ENCODE measurements around the gene ENDOG.

Gene ENDOG

DNA sequence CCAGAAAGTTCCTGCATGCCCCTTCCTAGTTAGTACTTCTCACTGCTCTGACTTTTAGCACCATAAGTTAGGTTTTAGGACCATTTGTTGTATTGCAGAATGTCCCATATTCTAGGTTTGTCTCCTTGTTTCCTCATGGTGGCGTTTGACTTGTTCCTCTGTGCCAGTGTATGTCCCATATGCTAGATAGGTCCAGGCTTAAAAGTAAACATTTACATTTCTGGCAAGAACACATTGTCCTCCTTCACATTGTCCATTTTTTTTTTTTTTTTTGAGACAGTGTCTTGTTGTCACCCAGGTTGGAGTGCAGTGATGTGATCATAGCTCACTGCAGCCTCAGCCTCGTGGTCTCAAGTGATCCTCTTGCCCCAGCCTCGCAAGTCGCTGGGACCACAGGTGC, 15.8 kb upstream of the ENDOG start:
- DNase-seq = no peak

DNA sequence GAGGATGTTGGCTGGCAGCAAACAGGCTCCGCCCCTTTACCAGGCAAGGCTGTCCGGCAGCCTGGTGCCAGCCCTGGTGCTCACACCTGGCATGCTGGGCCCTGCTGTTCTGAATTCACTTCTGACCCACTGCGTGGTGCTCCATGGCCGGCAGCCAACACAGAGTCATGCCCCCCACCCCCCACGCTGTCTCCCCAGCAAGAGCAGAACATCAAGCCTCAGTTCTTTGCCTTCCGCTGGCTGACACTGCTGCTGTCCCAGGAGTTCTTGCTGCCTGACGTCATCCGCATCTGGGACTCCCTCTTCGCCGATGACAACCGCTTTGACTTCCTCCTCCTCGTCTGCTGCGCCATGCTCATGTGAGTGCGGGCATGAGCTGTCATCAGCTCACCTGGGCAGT, 12.6 kb upstream of the ENDOG start:
- DNase-seq = no peak

DNA sequence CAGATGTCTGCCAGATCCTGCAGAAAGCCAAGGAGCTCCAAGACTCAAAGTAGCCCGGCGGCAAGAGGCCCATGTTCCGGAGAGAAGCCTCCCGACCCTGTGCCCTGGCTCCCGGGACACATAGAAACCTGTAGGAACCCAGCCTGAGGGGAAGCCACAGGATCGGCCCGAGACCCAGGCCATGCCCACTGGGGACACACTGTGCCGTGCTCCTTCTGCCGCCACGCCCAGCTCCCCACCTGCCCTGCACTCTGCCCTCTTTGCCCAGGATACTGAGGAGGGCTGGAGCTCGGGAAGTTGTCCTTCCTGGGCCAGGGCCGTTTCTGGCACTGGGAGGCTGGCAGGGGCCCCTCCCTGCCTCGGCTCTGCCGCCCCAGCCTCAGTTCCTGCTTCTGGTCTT, 10.5 kb upstream of the ENDOG start:
- no peak for DNase-seq

DNA sequence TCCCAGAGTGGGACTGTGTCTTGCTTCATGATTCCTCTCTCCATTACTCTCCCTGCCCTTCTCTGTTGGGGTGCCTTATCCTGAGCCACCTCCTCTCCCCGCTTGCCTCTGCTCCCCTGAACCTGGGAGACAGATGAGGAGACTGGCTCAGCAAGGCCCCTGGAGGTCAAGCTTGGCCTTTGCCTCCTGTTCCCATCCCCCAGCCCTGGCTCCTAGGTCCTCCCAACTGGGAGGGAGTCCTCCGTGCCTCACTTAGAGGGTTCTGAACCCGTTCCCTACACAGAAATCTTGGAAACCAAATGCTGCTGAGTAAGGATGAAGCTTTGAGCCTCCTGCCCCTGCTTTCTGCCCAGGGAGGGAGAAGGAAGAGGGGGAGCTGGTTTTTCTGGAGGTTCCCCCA, 9.8 kb upstream of the ENDOG start:
- no peak for DNase-seq

DNA sequence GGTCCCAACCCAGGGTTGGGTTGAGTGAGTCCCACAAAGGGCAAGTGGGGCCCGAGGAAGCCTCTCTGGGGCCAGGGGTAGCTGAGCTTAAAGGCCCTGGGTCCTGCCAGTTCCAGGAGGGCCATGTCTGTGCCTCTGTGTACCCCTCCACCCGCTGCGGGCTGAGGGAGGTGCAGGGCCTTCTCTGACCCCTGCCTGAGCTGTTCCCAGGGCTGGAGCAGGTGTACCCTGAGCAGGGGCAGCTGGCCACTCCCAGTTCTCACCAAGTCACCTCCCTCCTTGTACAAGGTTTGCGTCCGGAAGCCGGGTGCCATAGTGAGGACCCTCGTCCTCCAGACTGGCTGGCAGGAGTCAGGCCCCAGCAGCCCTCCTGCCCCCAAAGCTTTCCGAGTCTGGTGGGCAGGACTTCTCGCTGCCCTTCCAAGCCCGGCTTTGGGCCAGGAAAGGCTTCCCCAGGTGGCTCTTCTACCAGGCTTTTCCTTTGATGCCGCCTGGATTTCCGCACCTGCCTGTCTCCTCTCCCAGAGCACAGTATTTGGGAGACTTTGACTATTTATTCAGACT, 9.2 kb upstream of the ENDOG start:
- no peak for DNase-seq

DNA sequence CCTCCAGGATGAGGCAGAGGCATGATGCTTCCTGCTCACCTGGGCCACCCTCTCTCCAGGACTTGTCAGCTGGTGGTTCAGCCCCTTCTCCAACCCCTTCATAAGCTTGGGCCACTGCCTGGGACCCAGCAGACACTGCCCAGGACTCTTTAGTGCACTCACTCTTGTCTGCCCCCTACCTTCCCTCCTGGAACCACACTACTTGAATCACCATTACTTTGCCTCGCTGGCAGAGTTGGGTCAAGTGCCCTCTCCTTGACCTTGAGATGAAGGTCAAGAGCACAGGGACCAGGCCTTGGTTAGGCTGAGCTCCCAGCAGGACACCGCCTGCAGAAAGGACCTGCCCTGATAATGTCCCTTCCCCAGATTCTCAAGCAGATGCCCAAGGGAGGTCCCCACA, 8.5 kb upstream of the ENDOG start:
- no peak for DNase-seq

DNA sequence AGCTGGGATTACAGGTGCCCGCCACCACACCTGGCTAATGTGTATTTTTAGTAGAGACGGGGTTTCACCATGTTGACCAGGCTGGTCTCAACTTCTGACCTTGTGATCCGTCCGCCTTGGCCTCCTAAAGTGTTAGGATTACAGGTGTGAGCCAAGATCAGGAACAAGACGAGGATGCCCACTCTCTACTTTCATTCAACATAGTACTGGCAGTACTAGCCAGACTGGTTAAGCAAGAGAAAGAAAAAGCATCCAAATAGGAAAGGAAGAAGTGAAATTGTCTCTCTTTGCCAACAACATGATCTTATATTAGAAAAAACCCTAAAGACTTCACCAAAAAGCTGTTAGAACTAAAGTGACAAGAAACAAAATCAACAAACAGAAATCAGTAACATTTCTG, 7.4 kb upstream of the ENDOG start:
- no peak for DNase-seq

DNA sequence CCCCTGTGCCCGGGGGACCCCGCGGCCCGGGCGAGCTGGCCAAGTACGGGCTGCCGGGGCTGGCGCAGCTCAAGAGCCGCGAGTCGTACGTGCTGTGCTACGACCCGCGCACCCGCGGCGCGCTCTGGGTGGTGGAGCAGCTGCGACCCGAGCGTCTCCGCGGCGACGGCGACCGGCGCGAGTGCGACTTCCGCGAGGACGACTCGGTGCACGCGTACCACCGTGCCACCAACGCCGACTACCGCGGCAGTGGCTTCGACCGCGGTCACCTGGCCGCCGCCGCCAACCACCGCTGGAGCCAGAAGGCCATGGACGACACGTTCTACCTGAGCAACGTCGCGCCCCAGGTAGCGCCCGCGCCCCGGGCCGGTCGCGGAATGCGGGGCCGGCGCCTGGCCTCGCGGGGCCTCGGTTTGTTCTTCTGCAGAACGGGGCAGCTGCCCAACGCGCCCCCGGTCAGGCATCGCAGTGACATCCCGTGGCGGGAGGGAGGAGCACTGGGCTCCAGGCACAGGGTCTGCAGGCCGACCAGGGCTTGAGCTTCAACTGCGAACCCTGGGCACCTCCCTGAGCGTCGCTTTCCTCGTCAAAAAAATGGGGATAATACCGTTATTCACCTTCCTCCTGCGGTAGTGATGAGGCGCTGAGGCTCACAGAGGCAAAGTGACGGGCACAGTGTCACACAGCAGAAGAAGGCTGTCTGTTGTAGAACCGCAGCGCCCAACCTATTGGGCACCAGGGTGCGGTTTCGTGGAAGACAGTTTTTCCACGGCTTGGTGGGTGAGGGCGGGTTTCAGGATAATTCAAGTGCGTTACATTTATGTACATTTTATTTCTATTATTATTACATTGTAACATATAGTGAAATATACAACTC, 777 bp downstream of the ENDOG start:
- peak; percentile 51 to 59 for DNase-seq

DNA sequence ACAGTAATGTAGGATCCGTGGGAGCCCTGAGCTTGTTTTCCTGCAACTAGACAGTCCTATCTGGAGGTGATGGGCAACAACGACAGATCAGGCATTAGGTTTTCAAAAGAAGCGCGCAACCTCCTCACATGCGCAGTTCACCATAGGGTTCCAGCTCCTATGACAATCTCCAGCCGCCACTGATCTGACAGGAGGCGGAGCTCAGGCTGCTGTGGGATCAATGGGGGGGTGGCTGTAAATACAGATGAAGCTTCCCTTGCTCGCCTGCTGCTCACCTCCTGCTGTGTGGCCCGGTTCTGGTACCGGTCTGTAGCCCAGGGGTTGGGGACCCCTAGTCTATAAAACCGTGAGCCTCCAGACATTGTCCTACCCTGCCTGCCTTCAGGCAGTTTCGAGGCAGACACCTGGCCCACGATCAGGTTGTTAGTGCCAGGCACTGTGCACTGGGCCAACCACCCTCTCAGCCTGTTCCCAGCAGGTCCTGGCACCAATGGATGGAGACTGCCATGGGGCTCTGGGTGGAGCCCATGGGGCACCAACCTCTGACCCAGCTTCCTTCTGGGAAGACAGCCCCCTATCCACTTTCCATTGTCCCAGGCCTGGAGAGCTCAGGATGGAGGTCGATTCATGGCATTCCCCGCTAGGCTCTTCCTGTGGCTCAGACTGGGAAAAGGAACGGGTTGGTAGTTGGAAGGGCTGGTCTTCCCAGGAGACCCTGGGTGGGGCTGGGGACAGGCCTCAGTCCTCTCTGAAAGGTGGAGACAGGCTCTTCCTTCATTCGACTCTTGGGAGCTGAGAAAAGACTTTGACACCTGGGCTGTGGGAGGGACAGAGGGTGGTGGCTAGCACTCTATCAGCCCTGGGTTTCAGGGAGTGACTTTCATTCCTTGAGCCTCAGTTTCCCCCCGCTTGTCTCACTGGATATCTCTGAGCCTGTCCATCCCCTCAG, 1.7 kb downstream of the ENDOG start:
- peak in 1 of 2 experiments; percentile 20 for DNase-seq

DNA sequence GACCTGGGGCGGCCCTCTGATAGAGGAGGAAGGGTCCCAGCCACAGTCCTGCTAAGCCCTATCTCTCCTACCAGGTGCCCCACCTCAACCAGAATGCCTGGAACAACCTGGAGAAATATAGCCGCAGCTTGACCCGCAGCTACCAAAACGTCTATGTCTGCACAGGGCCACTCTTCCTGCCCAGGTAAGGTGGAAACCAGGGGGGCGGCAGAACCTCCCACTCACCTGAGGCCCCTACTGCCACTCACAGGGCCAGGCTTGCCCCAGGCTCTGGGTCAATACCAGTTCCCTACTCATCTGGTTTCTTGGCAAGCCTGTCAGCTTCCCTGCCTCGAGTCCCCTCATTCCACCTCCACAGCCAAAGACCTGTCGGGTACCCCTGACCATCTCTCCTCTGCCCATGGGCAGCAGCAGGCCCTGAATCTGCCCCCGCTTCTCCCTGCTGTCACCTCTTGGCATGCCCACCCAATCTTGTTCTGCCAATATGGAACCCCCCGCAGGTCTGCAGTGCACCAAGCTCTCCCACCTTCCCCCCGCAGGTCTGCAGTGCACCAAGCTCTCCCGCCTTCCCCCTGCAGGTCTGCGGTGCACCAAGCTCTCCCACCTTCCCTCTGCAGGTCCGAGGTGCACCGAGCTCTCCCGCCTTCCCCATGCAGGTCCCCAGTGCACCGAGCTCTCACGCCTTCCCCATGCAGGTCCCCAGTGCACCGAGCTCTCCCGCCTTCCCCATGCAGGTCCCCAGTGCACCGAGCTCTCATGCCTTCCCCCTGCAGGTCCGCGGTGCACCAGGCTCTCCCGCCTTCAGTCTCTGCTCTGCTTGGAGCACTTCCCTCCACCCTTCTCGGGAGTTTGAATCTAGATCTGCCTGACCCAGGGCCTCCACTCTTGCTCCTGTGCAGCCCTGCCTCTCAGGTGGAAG, 2.6 kb downstream of the ENDOG start:
- no peak for DNase-seq

DNA sequence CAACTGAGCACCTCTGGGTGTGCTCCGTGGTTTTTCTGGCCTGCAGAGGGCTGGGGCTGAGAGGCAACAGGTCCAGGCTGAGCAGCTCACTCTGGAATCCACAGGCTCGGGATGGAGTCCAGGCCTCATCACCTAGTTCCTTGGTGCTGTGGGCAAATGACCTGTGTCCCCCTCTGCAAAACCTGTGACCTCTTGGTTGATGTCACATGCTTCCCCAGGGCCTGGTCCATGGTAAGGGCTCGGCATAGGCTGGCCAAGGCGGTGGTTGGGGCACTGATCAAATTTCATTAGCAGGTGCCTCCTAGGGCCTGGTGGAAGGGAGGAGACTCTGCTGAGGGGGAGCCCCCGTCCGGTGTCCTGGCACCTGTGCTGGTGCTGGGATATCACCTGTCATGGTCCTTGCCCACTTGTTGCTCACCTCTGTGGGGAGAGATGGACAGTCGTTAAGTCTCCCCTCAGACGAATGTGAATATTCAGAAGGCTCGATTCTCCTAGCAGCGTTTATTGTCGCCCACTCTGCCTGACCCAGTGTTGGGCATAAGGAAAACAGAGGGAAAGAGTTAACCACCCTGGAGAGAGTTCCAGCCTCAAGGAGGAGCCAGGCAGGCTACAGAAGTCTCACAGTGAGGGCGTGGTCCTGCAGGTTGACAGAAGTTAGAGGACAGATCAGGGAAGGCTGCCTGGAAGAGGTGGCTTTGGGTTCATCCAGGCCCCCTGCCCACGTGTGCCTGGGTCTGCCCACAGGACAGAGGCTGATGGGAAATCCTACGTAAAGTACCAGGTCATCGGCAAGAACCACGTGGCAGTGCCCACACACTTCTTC, 3.5 kb downstream of the ENDOG start:
- DNase-seq = no peak

DNA sequence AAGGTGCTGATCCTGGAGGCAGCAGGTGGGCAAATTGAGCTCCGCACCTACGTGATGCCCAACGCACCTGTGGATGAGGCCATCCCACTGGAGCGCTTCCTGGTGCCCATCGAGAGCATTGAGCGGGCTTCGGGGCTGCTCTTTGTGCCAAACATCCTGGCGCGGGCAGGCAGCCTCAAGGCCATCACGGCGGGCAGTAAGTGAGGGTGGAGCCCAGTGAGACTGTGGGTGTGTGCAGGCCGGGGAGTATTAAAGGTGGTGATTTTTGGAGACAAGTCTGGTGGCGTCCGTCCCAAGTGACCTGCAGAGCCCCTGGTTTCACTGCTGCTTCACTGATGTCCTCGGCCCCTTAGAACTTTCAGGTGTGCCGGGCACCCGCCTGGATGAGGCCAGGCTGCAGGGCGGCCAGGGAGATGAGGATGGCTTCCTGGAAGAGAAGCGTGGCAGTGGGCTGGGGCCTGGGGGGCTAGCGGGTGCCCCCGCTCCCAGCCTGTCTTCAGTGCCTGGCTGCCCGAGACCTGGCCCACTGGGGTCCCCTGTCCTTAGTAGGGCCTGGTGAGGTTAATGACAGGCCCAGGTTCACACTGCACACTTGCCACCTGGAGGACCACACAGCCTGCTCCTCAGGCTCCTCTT, 4.2 kb downstream of the ENDOG start:
- no peak for DNase-seq

DNA sequence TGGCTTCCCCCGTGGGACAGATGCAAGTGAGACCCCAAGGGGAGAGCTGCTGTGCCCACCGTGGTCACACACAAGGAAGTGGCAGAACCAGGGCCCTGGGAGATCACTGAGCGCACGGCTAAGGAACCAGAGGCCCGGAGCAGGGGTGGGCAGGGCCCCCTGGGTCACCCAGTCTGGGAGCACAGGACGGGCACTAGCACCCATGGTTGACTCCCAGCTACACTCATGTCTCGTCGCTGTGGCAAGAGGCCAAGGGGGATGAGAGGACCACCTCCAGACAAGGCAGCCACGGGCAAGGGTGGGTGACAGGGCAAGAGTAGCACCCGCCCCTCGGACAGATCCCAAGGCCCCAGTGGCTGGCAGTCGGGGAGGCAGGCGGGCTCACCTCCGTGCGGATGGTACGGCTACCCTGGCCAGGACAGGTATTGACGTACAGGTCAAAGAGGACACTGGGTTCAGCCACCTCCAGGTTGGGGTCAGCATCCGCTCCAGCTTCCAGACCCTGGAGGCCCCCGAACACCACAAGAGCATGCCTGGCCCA, 5.1 kb downstream of the ENDOG start:
- no peak for DNase-seq

DNA sequence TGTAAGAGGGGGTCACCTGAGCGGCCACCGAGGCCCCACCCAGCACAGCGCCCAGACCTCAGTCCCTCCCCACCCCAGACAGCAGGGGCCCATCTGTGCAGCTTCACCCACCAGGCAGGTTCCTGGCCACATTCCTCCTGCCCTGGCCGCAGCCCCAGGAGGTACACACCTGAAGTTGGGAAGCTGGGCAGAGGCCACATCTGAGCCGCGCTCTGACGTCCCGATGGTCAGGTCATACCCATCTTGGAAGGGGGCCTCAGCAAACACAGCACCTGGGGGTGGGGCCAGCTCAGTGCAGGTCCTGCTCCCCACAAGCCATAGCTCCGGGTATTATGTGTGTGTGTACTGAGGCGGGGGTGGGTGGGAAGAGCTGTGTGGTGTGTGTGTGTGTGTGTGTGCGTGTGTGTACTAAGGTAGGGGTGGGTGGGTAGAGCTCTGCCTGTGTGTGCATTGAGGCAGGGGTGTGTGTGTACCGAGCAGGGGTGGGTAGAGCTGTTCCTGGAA, 5.7 kb downstream of the ENDOG start:
- DNase-seq = no peak

DNA sequence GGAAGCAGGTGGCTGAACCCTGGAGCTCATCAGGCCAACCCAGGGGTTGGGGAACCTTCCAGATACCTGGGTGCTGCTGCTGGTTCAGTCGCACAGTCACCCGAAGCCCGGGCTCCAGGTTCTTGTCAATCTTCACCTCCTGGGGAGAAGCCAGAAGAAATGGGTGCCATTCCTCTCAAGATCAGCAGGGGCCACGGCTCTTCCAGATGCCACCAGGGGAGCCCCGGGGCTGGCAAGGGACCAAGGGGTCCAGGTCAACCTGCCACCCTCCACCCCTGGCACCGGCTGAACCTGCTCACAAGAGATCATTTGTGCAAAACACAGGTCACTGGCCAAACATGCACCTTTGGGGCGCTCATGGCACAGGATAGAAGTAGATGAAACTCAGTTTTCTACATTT, 6.6 kb downstream of the ENDOG start:
- no peak for DNase-seq

DNA sequence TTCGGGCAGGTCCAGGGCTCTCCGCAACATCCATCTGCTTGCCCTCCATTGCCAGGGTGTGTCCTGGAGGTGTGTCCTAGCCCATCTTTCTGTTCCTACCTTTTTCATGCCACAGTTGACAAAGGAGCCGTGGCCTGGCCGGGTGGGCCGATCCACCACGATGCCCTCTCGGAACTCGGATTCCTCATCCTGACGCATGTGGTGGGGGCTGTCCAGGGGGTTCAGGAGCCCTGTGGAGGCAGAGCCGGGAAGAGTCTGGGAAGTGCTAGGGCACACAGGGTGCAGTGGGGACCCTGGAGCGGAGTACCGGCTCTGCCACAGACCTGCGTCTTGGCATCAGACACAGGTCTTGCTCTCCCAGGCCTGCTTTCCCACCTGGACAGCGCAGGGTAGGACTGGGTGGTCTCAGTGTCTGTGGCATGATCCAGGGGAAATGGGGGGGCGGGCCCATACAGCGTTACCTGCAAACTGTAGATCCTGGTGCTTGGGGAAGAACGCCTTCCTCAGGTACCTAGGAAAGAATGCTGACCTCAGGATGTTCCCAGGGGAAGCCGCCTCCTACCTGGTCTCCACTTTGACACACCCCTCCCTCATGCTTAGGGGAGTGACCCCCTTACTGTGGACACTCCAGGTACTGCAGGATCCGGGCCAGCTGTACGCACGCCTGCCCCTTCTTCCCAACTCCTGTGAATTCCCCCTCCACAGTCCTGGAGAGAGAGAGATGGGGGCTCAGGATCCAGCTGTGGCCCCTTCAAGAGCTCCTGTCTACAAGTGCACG, 7.8 kb downstream of the ENDOG start:
- no peak for DNase-seq

DNA sequence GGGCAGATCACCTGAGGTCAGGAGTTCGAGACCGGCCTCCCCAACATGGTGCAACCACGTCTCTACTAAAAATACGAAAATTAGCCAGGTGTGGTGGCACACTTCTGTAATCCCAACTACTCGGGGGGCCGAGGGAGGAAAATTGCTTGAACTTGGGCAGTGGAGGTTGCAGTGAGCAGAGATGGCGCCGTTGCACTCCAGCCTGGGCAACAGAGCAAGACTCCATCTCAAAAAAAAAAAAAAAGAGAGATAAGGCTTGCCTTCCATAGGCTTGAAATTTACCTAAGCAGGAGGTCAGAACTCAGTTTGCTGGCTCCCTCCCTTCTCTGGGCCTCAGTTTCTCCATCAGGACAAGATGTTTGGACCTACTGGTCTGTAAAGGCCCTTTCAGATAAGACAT, 10.0 kb downstream of the ENDOG start:
- DNase-seq = no peak

DNA sequence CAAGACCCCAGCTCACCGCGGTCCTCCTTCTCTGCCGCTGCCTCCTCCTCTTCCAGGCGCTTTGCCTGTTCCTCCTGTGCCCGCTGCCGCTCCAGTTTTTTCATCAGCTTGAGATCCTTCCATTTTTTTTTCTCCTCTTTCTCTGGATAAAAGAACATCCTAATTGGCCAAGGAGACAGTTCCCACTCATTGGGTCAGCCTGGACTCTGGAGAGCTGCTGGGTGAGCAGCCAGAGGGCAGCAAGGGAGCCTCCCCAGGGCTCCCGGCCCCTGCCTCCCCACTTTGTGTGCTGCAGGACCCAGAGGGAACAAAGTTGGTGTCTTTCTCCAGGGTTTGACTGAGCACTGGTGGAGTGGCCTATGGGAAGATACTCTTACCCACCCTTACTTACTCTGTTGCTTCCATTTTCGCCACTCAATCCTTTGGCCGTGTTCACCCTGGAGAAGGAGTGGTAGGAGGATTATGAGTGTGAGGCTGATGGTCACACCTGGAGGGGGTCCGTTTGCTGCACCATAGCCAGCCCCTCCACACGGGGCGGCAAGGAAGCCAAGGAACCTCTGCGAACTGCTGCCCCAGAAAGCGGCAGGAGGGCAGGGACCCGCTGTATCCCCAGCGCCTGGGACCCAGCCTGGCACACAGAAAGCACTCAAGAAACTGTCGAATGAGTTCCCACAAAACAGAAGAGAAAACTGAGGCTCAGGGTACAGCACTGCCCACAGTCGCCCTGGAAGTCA, 10.6 kb downstream of the ENDOG start:
- no peak for DNase-seq
